Activated CD8-positive, alpha-beta memory T cell treated with anti-CD3 and anti-CD28 coated beads for 48 hours (primary cell): ENCODE data around the gene UBAC1.

ENCODE experiments used
- DNase-seq, 3 experiments: peaks; one replicate each; pipeline ENCODE4 v3.0.0-alpha.2; 2020; ENCODE audit warnings: low read depth in 2 of 3, low spot score in 2 of 3

The UBAC1 gene

GRCh38 chr9:135961277-135961715, at the start of gene UBAC1:
UBAC1 (minus strand) TSS chr9:135961373; CDS start chr9:135961162, 211 bp downstream.
- DNase-seq, result peak; percentile 84 to 93 (median 91)

DNA sequence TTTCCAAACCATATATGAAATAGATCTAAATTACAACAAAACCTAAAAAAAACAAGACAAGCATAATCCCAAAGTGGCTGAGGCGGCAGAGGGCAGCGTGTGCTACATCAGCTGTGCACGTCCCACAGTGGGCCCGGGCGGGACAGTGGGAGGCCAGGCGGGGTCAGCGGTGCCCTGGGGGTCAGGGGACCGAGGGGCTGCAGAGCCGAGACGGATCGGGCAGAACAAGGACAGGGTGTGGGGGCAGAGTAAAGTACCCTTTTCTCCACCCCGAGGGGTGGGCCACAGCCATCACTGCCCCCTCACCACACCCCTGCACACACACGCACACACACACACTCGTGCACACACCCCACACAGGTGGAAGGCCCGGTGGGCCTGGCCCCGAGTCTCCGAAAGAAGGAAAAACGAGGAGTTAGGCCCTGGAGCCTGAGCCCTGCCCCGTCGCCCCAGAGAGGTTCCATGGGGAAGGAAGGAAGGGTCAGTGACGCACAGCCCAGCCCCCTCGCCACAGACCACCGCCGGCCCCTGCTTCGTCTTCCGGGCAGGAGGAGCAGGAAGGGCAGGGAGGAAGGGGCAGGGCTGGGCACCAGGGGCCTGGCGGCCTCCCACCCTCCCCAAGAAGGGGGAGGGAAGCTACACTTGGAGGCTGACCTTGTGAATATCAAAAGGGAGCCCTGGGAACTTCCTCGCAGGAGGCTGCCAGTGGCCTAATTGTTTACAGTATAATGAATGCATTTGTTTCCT, 49.6 kb upstream of the UBAC1 start:
- DNase-seq, result no peak

DNA sequence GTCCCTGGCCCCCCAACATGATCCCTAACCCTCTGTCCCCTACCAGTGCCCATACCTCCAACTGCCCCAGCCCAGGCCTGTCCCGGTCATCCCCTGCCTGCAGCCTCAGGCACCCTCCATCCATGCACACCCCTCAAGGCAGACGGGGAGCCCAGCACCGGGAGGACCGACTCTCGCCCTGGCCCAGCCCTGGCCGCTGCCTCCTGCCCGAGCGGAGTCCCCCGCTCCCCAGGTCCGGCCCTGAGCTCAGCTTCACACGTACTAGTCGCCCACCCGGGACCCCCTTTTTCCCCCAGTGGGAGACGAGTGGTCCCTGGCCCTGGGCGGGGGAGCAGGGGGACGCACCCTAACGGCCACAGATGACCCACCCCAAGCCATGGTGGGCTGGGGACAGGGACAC, 49.0 kb upstream of the UBAC1 start:
- no peak for DNase-seq

- DNase-seq, result no peak
These were observed 48.3 kb upstream of the UBAC1 start for GRCh38 chr9:136009516-136009915.

DNA sequence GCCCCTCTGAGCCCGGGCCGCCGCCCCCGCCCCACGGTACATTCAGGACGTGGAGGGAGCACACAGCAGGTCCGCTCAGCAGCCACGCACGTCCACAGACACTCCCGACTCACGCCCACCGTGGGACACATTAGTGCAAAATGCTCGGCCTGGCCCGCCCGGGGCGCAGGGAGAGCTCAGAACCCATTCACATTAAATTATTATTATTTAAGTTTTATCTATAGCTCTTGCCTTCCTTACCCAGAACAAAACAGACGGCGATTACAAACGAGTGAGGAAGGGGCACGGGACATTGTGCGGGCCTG, 47.5 kb upstream of the UBAC1 start:
- DNase-seq, result no peak

GRCh38 chr9:136007934-136008692, 46.9 kb upstream of the UBAC1 start:
- no peak for DNase-seq

DNA sequence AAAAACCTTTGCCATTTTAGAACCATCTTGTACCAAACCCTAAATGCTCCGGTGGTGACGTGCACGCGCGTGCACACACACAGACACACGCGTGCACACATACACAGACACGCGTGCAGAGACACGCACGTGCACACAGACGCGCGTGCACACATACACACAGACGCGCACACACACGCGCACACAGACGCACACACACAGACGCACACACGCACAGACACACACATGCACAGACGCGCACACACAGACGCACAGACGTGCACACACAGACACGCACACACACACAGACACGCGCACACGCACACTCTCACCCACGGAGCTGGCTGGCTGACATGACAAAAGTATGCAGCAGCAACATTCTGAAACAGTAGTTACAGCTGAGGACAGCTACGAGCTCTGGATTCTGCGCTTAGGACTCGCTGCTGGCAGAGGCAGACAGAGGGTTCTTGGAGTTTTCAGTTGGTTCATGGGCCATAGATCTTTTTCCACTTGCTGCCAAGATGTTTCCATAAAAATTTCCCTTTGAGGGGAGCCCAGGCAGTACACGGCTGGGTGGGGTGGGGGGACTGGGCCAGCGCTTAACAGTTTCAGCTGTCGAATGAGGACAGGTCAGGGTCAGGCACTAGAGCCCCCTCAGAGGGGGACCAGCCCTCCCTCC, 46.2 kb upstream of the UBAC1 start:
- no peak for DNase-seq

DNA sequence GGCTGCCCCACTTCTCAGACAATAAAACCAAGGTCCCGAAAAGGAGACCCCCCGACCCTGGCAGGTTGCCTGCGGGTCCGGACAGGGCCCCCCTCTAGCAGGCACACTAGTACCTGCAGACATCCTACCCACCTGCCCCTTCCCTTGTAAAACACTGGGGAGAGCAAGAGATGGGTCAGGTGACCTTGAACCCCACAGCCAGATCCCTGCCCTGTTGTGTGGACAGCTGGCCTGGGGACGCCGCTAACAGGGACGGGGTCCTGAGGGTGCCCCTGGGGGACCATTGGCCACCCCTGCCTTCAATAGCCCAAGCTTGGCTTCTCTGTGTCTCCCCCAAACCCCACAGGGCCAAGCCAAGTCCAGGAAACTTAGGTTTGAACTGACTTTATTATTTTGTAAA, 45.0 kb upstream of the UBAC1 start:
- DNase-seq, result no peak

DNA sequence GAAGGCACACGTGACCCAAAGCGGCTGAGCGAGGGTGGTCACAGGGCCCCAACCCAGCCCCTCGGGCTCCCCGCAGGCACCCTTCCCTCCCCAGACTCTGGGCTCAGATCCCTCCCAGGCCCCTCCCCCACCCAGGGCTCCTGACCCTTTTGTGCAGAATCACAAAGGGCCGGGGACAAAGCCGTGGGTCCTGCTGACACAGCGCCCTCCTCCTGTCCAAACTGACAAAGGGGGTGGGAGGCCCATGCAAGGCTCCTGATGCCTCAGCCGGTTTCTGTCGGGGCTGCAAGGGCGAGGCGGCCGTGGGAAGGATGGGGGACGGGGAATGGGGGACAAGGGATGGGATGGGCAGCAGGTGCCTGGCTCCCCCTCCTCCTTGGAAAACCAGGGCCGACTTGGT, 43.5 kb upstream of the UBAC1 start:
- DNase-seq, result no peak

DNA sequence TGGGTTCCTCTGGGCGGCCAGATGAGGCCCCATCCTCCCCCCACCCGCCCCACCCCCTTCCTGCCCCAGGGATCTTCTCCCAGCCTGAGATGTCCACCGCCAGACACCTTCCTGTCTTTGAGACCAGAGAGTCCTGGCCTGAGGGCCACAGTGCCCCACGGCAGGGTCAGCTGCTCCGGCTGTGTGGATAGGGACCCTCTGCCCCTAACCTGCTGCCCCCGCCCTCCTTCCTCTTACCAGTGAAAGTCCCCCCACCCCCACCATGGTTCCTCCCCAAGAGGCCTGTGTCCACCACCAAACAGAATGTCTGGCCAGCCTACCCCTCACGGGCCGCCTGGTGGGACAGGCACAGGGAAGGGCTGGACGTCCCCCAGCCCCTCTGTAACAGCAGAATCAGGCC, 43.0 kb upstream of the UBAC1 start:
- no peak for DNase-seq

DNA sequence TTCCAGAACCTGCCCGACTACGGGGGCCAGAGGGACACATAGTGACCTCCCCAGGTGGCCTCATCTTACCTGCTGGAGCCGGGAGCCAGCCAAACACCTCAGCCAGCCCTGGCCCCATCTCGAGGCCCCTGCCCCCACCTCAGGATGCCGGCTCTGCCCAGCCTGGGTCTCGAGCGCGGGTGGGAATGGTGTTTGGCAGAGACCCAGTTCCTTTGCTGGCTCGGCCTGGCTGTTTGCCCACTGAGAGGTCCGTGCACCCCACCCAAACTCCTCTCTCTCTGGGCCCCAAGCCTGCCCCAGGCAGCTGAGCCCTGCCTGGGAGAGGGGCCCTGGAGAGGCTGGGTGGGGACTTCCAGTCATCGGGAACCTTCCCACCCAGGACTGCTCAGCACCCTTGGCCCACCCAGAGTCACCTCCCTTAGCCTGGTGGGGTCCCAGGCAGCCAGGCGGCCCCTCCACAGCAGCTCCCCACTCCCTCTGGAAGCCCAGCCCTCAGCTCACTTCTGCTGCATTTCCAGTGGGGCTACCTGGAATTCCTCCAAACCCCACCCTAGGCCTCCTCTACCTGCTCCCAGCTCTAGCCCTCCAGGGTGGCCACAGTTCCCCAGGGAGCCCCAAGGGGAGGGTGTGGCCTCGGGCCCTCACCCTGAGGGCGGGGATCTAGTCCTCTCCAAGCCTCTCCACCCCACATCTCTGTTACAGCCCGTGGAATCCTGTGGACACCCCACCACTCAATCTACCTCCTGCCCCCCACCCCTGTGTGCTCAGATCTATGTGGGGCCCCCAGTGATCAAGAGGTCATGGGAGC, 42.4 kb upstream of the UBAC1 start:
- no peak for DNase-seq

DNA sequence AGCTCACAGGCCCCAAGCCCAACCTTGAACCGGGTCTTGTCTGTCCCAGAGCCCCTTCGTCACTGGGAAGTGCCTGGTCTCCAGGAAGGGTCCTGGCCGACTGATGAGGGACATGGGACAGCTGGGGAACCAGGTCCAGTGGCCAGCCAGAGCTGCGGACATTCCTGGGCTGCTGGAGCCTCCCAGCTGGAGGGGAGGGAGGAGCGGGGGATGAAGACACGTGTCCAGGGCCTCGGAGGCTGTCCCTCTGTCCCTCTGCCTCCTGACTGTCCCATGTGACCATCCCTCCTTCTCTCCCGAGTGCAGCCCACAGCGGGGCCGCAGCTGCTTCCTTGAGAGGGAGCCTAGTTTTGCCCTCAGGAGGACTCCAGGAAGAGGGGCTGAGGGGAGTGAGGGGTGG, 41.7 kb upstream of the UBAC1 start:
- DNase-seq, result no peak

DNA sequence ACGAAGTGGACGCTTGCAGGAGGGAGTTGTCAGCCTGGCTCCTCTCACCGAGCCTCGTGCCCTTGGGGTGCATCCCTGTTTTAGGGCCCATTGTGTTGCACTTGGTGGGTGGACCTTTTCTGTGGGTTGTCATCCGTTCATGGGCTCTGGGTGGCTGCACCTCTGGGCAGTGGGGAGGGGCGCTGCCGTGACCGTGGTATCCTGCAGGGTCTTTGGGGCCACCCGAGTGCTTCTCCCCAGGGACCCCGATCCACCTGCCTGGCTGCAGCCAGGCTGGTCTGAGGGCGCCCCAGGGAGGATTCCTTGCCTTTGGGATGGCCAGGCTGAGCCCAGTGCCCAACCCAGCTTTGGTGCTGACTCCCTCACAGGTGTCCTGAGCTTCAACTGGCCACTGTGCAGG, 41.0 kb upstream of the UBAC1 start:
- no peak for DNase-seq

GRCh38 chr9:136001231-136001630, 40.1 kb upstream of the UBAC1 start:
- no peak for DNase-seq

DNA sequence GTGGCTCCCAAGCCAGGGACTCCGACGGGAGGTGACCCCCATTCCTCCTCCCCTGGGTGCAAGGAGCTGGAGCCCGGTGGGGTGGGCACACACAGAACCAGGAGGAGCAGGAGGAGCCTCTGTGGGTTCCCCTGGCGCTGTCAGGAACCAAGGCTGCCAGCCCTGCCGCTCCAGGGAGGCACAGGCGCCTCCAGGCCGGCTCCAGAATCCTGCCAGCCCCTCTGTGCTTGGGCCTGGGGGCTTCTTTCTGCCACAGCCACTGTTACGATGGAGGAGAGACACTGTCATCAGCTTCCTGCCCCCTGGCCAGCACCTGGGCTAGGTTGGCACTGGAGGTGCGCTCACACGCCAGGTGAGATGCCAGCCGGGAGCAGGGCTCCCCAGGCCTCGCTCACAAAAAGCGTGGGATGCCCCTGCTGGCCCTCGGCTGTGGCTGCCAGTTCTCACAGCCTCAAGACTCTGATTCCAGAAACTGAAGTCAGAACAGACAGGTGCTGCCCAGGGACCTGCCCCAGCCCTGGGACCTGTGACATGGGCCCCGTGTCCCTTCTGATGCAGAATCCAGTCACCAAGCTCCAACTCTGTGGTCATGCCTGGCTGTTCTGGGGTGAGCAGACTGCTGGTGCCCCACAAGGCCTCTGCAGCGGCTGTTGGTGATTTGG, 37.4 kb upstream of the UBAC1 start:
- DNase-seq, result no peak

GRCh38 chr9:135998016-135998380, 36.8 kb upstream of the UBAC1 start:
- DNase-seq, result no peak

DNA sequence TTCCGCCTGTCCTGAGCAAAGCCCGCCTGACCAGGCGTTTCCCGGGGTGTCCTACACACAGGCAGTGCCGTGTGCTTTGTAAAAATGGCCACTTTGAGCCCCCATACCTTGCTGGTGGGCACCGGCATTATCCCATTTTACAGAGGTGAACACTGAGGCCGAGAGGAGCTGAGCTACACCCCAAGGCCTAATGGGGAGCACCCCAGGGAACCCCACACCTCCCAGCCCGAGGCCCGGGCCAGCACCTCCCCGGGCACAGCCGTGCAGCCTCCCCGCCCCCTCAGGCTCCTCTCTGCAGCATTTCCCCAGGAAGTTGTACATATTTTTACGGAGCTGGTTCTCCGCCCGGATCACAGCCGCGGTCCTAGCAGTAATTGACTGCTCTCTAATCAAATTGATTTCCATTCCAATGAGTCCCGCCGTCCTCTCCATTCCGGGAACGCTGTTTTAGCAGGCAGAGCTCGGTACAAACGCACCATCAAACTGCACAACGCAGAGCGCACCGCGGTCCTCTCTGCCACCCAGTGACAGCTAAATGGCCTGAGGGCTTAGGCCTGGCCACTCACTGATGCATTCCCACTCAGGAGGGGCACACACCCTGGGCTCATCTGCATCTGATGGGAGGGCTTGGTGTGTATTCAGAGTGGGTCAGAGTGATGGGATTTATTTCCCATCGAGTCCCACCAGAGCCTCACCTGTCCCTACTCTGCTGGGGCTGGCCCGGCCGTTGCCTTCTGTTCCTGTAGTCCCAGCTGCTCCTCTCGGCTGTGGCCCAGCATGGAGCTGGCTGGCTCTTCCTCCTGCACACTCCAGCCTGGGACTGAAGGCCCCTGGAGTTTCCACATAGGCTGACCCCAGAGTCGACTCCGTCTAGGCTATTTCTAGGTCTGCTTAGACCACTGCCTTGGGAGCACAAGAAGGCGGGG, 36.2 kb upstream of the UBAC1 start:
- no peak for DNase-seq

GRCh38 chr9:135995816-135996215, 34.6 kb upstream of the UBAC1 start:
- no peak for DNase-seq

DNA sequence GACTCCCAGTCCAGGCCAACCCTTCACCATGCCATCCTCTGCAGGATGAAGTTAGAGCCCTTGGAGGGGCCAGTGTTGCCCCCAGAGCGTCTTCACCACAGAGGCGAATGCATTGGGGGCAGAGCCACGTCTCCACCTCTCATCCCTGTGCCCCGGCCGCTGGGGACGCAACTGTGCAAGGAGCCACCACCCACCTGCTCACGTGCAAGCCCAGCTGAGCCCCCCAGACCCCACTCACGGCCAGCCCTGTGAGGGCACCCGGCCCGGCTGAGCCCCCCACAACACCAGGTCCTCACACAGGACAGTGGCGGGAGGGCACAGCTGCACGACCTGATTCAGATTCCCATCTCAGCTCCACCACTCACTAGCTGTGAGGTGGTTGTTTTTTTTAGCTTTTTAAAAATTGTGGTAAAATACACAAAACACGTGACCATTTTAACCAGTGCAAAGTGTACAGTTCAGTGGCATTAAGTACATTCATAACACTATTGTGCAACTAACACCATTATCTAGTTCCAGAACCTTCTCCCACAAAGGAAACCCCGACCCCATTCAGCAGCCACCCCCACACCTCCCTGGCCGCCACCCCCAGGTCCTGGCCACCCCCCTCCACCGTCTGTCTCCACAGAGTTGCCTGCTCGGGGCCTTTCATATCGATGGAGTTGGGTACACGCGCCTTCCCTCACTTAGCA, 33.5 kb upstream of the UBAC1 start:
- no peak for DNase-seq
